IMR-90 (cell line): ENCODE results near the gene ABCB9. TPM values are rescaled to one million over a fixed set of nuclear protein-coding genes. Genes with fewer than 3 reads are reported as not detected.
A peak's percentile ranks its signal among the peaks of the same experiment; 100 is the strongest.

Source experiments
- ATAC-seq: fragments of 200-7000 bp; cut with Tn5 transposase; 2 replicates; pipeline ENCODE4 v1.9.1; 2020; ENCODE audit warnings: low read depth, mild to moderate bottlenecking, moderate library complexity
- BruUV-seq: library from RNA; stranded (reverse); fragments of 400-500 nt; replicated peaks from 2 replicates; lab custom pipeline; 2021; lab: Mats Ljungman, UMichigan
- CTCF ChIA-PET: fragments of 300-600 bp; formaldehyde crosslinking; extraction: SDS; loops from one replicate; lab custom pipeline; 2021; ENCODE audit warnings: antibody characterized with exemption; lab: Yijun Ruan, JAX
- POLR2A ChIA-PET: fragments of 300-600 bp; sonication (Branson Sonifier 250); formaldehyde crosslinking; loops from one replicate; lab custom pipeline; 2022; ENCODE audit warnings: antibody characterized with exemption; ENCODE audit not compliant: unreplicated experiment; lab: Charles Lee
- DNase-seq: peaks from one replicate; pipeline ENCODE4 v3.0.0; 2013
- H2AFZ ChIP-seq: replicated peaks from 2 replicates; pipeline ENCODE3; 2013; ENCODE audit warnings: low read length, mild to moderate bottlenecking; ENCODE audit not compliant: poor library complexity
- H2AK5ac ChIP-seq: 2 replicates; pipeline ENCODE4 v1.6.1; 2013; ENCODE audit warnings: low read depth, low read length, inconsistent platforms
- H2AK9ac ChIP-seq: replicated peaks from 2 replicates; pipeline ENCODE3; 2013; ENCODE audit warnings: mild to moderate bottlenecking, low read depth, low read length, moderate library complexity; ENCODE audit not compliant: poor library complexity
- H2BK120ac ChIP-seq: 2 replicates; pipeline ENCODE4 v1.6.1; 2013; ENCODE audit warnings: low read depth, low read length, inconsistent platforms
- H2BK15ac ChIP-seq: 3 replicates; pipeline ENCODE4 v1.6.1; 2013; ENCODE audit warnings: low read depth, low read length, inconsistent platforms
- H2BK20ac ChIP-seq: 2 replicates; pipeline ENCODE4 v1.6.1; 2013; ENCODE audit warnings: low read depth, mild to moderate bottlenecking, inconsistent platforms, low read length, moderate library complexity
- H2BK5ac ChIP-seq: 2 replicates; pipeline ENCODE4 v1.6.1; 2013; ENCODE audit warnings: mild to moderate bottlenecking, low read depth, low read length, inconsistent platforms; ENCODE audit not compliant: poor library complexity, severe bottlenecking
- H3K14ac ChIP-seq: replicated peaks from 2 replicates; pipeline ENCODE4 v1.6.1; 2013; ENCODE audit warnings: low read depth, low read length, inconsistent platforms
- H3K18ac ChIP-seq: 2 replicates; pipeline ENCODE4 v1.6.1; 2013; ENCODE audit warnings: low read depth, low read length, control low read depth
- H3K23ac ChIP-seq: 2 replicates; pipeline ENCODE4 v1.6.1; 2013; ENCODE audit warnings: low read depth, low read length, inconsistent platforms
- H3K27ac ChIP-seq: 2 replicates; pipeline ENCODE4 v1.5.1; 2013; ENCODE audit warnings: mild to moderate bottlenecking, control low read depth, low read length; ENCODE audit not compliant: insufficient read depth
- H3K27me3 ChIP-seq: 2 replicates; pipeline ENCODE4 v1.6.1; 2013; ENCODE audit warnings: low read length; ENCODE audit not compliant: control insufficient read depth, insufficient read depth
- H3K36me3 ChIP-seq: 2 replicates; pipeline ENCODE4 v1.6.1; 2013; ENCODE audit warnings: low read length, mixed read lengths; ENCODE audit not compliant: control insufficient read depth, insufficient read depth
- H3K4ac ChIP-seq: 2 replicates; pipeline ENCODE4 v1.6.1; 2013; ENCODE audit warnings: low read depth, low read length, inconsistent platforms
- H3K4me1 ChIP-seq: 2 replicates; pipeline ENCODE4 v1.6.1; 2013; ENCODE audit warnings: low read length, mixed read lengths; ENCODE audit not compliant: control insufficient read depth, insufficient read depth
- H3K4me2 ChIP-seq: 2 replicates; pipeline ENCODE4 v1.6.1; 2013; ENCODE audit warnings: low read depth, mild to moderate bottlenecking, control low read depth, low read length, moderate library complexity
- H3K4me3 ChIP-seq: 2 replicates; pipeline ENCODE4 v1.5.1; 2013; ENCODE audit warnings: low read depth, mild to moderate bottlenecking, control low read depth, low read length, moderate library complexity; ENCODE audit not compliant: insufficient read depth
- H3K56ac ChIP-seq: 2 replicates; pipeline ENCODE4 v1.6.1; 2013; ENCODE audit warnings: low read length, inconsistent platforms; ENCODE audit not compliant: insufficient read depth; ENCODE audit errors: extremely low read depth
- H3K79me1 ChIP-seq, 2 experiments: 2 replicates each; pipeline ENCODE4 v1.6.1; 2013; ENCODE audit warnings: low read length in 2 of 2, inconsistent platforms in 1 of 2, low read depth in 1 of 2
- H3K9ac ChIP-seq: 2 replicates; pipeline ENCODE4 v1.6.1; 2013; ENCODE audit warnings: low read depth, low read length, control low read depth
- H3K9me1 ChIP-seq: 2 replicates; pipeline ENCODE4 v1.6.1; 2013; ENCODE audit warnings: low read length, inconsistent platforms; ENCODE audit not compliant: insufficient read depth
- H3K9me3 ChIP-seq: 2 replicates; pipeline ENCODE4 v1.6.1; 2013; ENCODE audit warnings: low read length; ENCODE audit not compliant: control insufficient read depth, insufficient read depth
- H4K20me1 ChIP-seq: 2 replicates; pipeline ENCODE4 v1.6.1; 2013; ENCODE audit warnings: low read length, inconsistent platforms; ENCODE audit not compliant: insufficient read depth
- H4K5ac ChIP-seq: 2 replicates; pipeline ENCODE4 v1.6.1; 2013; ENCODE audit warnings: mild to moderate bottlenecking, low read depth, low read length, control low read depth
- H4K8ac ChIP-seq, 2 experiments: 2 replicates each; pipeline ENCODE4 v1.6.1; 2013; ENCODE audit warnings: low read depth in 2 of 2, low read length in 2 of 2, control low read depth in 1 of 2, inconsistent platforms in 1 of 2
- H4K91ac ChIP-seq: 2 replicates; pipeline ENCODE4 v1.6.1; 2013; ENCODE audit warnings: low read depth, low read length, inconsistent platforms; ENCODE audit not compliant: insufficient read depth
- CEBPB ChIP-seq: IDR thresholded peaks from 2 replicates; pipeline ENCODE4 v1.6.1; 2012; ENCODE audit warnings: low read depth, low read length, improper control_type of control experiment
- MXI1 ChIP-seq: IDR thresholded peaks from 2 replicates; pipeline ENCODE4 v1.6.1; 2012; ENCODE audit warnings: low read depth, mild to moderate bottlenecking, low read length, moderate library complexity, borderline replicate concordance
- POLR2A ChIP-seq: IDR thresholded peaks from 2 replicates; pipeline ENCODE4 v1.6.1; 2012; ENCODE audit warnings: mild to moderate bottlenecking, low read depth, low read length
- RAD21 ChIP-seq: IDR thresholded peaks from 2 replicates; pipeline ENCODE4 v1.6.1; 2012; ENCODE audit warnings: low read length, improper control_type of control experiment
- RCOR1 ChIP-seq: IDR thresholded peaks from 2 replicates; pipeline ENCODE4 v1.6.1; 2012; ENCODE audit warnings: mild to moderate bottlenecking, low read length, improper control_type of control experiment; ENCODE audit not compliant: insufficient replicate concordance
- SMC3 ChIP-seq: fragments of 150-350 bp; IDR thresholded peaks from 2 replicates; pipeline ENCODE4 v1.6.1; 2016; ENCODE audit warnings: low read depth, mild to moderate bottlenecking, antibody characterized with exemption, low read length, moderate library complexity
- WGBS, 2 experiments: methylation state at CpG; one replicate each; pipeline versions ENCODE4 v1.1.5 to v1.1.7; 2013; ENCODE audit warnings: missing lambda C conversion rate in 2 of 2; ENCODE audit not compliant: insufficient read length in 1 of 2; ENCODE audit errors: extremely low coverage in 2 of 2; 5-methylcytosine and 5-hydroxymethylcytosine counted together
- dilution Hi-C: fragments of 300-500 bp; cut with HindIII; formaldehyde crosslinking; loops from one replicate; pipeline ENCODE4 v1.14.3; 2018; ENCODE audit warnings: low sequenced_read_pairs; ENCODE audit not compliant: unreplicated experiment
- in situ Hi-C: fragments of 300-500 bp; cut with MboI; formaldehyde crosslinking; loops from 3 replicates; pipeline ENCODE4 v1.14.3; 2019; ENCODE audit warnings: low sequenced_read_pairs, inconsistent platforms, mixed read lengths
- intact Hi-C: fragments of 100-400 bp; cut with micrococcal nuclease; formaldehyde crosslinking; loops from 2 replicates; pipeline ENCODE4 v1.10.0; 2022
- polyA plus RNA-seq, 3 experiments: library from polyadenylated mRNA; depleted of rRNA; stranded (reverse); fragments of >200 nt; gene quantifications; 2 replicates each; pipeline ENCODE4 v1.2.3, GENCODE V29; 2012; ENCODE audit warnings: low replicate concordance in 1 of 3
- total RNA-seq: library from RNA; depleted of rRNA; stranded (reverse); fragments of >200 nt; gene quantifications from 2 replicates; pipeline ENCODE4 v1.2.3, GENCODE V29; 2012
- TF ChIP-seq, protein P1 (sequence below): fragments of 150-350 bp; IDR thresholded peaks from 2 replicates; pipeline ENCODE4 v1.6.1; 2017; ENCODE audit warnings: mild to moderate bottlenecking, antibody characterized with exemption, low read length, low read depth
- TF ChIP-seq, protein P2 (sequence below): conservative IDR thresholded peaks from 2 replicates; pipeline ENCODE4 v1.5.1; 2012; ENCODE audit warnings: mild to moderate bottlenecking, low read depth, low read length, improper control_type of control experiment

The ABCB9 gene
- total and polyA plus RNA-seq, 2 of the 4 experiments (the other 2 are of a cell fraction): 5.6 to 8.3 TPM

DNA sequence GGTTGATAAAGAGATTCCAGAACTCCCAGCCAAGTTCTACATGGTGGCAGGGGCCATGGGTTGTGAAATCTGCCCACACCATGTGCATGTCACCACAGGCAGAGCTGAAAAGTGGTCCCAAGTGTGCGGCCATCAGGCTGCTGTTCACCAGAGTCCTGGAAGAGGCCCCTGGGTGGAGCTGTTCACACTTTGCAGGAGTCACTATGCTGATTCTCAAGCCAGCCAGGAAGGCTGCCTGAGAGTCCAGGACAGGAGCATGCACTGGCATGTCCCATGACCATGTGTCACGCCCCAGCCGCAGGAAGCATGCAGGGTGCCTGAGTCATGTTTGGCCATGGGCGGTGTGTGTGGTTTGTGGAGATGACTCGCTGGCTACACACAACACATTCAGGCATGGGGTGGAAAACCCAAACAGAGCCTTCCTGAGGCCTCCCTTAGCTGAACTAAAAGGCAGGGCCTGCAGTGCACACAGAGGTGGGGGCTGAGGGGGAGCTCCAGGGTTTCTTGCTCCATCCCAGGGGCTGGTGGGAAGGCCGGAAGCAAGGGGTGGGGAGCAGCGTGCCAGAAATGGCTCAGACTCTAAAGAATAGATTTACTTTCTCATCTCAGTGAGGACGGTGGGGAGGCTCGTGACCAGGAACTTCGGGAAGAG, 19.4 kb downstream of the ABCB9 start (continued):
- TF ChIP-seq CEBPB: peak; percentile 54; the same call in 1 of the 2 replicates
- TF ChIP-seq RAD21: peak; percentile 55

DNA sequence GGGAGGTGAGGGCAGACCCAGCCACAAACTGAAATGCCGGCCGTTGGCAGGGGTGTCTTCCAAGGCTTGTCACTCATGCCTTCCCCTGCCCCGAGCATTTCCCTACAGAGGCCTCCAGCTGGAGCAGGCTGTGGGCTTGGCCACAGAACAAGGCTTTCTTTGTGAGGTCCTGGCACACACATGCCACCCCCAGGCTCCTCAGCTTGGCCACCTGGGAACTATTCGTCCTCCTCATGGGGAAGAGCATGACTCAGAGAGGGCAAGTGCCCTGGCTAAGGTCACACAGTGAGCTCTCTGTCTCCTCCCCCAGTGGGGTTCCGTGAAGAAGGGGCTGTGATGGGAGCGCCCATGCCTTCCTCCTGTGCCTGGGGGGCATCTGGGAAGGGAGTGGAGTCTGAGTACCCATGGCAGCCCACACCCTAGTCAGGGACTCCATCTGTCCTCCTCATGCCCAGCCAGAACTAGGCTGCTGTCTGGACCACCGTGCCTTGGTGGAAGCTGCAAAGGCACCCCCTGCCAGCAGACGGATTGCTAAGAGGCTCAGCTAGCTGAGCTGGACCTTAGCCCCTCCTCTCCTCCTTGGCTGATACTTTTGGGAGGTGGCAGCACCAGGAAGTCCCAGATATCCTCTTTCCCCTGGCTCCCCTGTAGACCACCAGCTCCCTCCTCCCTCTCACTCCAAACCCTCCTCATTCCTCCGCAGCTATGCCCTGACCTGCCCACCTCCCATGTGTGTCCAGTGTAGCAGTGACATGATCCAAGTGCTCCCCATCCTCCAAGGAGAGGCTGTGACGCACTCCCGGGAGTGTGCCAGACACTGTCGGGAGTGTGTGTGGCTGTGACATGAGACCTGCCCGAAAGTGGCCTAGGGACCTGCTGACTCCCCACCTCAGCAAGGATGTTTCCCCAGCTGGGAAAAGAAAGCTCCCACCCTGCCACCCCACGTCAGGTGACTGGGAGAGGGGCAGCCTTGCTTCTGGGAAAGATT, 21.4 kb downstream of the ABCB9 start:
- H3K27me3 ChIP-seq: no peaks in the 10 kb centered on the region
- peak overlapping the region; percentile 90 for H2BK120ac ChIP-seq
- ChIA-PET POLR2A (no interaction called here), CTCF (interaction anchor here (1.0 to 1.7 kb wide), 3 partner anchors 56 to 85 kb away, joined by 3 to 5 read pairs (median 4); no protein-coding TSS in a partner anchor)
- ATAC-seq: peak; percentile 6; the same call in 1 of the 2 replicates
- H3K4me2 ChIP-seq: no peak overlapping the region
- TF ChIP-seq SMC3: no peak
- TF ChIP-seq, protein P1, sequence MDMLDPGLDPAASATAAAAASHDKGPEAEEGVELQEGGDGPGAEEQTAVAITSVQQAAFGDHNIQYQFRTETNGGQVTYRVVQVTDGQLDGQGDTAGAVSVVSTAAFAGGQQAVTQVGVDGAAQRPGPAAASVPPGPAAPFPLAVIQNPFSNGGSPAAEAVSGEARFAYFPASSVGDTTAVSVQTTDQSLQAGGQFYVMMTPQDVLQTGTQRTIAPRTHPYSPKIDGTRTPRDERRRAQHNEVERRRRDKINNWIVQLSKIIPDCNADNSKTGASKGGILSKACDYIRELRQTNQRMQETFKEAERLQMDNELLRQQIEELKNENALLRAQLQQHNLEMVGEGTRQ: no peak
- TF ChIP-seq RCOR1: no peak
- TF ChIP-seq MXI1: no peak
- no peak for TF ChIP-seq CEBPB
- TF ChIP-seq, protein P2, sequence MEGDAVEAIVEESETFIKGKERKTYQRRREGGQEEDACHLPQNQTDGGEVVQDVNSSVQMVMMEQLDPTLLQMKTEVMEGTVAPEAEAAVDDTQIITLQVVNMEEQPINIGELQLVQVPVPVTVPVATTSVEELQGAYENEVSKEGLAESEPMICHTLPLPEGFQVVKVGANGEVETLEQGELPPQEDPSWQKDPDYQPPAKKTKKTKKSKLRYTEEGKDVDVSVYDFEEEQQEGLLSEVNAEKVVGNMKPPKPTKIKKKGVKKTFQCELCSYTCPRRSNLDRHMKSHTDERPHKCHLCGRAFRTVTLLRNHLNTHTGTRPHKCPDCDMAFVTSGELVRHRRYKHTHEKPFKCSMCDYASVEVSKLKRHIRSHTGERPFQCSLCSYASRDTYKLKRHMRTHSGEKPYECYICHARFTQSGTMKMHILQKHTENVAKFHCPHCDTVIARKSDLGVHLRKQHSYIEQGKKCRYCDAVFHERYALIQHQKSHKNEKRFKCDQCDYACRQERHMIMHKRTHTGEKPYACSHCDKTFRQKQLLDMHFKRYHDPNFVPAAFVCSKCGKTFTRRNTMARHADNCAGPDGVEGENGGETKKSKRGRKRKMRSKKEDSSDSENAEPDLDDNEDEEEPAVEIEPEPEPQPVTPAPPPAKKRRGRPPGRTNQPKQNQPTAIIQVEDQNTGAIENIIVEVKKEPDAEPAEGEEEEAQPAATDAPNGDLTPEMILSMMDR: no peak
- no peak for TF ChIP-seq POLR2A
- no peak overlapping the region for H3K56ac ChIP-seq
- dilution Hi-C loops: no loop called here
- H2AK5ac ChIP-seq: peak overlapping the region; percentile 99
- peak overlapping the region; percentile 88 for H2AK9ac ChIP-seq
- H3K18ac ChIP-seq: 0 out of 2 replicates have a peak overlapping the region, but pooled peaks have one; percentile 13
- peak overlapping the region; percentile 70 for H4K91ac ChIP-seq
- no peaks in the 10 kb centered on the region for H3K9me3 ChIP-seq
- H2BK5ac ChIP-seq: peak overlapping the region; percentile 75
- H2BK15ac ChIP-seq: peak overlapping the region; percentile 63; the same call in 2 of the 3 replicates
- BruUV-seq: no TSS peak
- peak overlapping the region in 1 of 2 experiments; percentile 41; a peak in 1 of 4 replicates for H4K8ac ChIP-seq
- peaks cover 0 to 14% of the 10 kb centered on the region in 2 experiments; a peak in 1 of 4 replicates for H3K79me1 ChIP-seq
- H4K20me1 ChIP-seq: no peaks in the 10 kb centered on the region
- intact Hi-C loops: no loop called here
- WGBS, 2 experiments: 50% methylated on average over 1 of the region's 14 CpGs; no CpG with 5 or more reads in 1 of the 2 experiments
- H3K4ac ChIP-seq: peak overlapping the region; percentile 85
- peak overlapping the region; percentile 54; the same call in 1 of the 2 replicates for H3K23ac ChIP-seq
- no peak overlapping the region for H3K27ac ChIP-seq
- H3K9ac ChIP-seq: no peak overlapping the region
- H3K14ac ChIP-seq: peak overlapping the region; percentile 35; the same call in 1 of the 2 replicates
- H2AFZ ChIP-seq: peak overlapping the region; percentile 82
- DNase-seq: peak; percentile 56
- in situ Hi-C loops: no loop called here
- peak overlapping the region; percentile 90 for H2BK20ac ChIP-seq
- peak overlapping the region; percentile 30 for H4K5ac ChIP-seq
- H3K9me1 ChIP-seq: peaks cover 43% of the 10 kb centered on the region
- peaks cover 22% of the 10 kb centered on the region for H3K4me1 ChIP-seq
- H3K4me3 ChIP-seq: no peak overlapping the region
- H3K36me3 ChIP-seq: no peaks in the 10 kb centered on the region
